H9 (cell line): ENCODE results near the gene ZC3H12C. TPM values are rescaled to one million over a fixed set of nuclear protein-coding genes. Genes with fewer than 3 reads are reported as not detected.

Experiments used
- DNase-seq: peaks from one replicate; pipeline ENCODE4 v3.0.0-alpha.2; 2017
- H2AFZ ChIP-seq: one replicate; pipeline ENCODE4 v1.6.1; 2013; ENCODE audit warnings: mild to moderate bottlenecking, low read length, control low read depth, moderate library complexity
- H2AK5ac ChIP-seq: 2 replicates; pipeline ENCODE4 v1.6.1; 2013; ENCODE audit warnings: low read length, control low read depth, mixed read lengths; ENCODE audit not compliant: insufficient read length
- H2BK120ac ChIP-seq: one replicate; pipeline ENCODE4 v1.6.1; 2013; ENCODE audit warnings: low read depth, mild to moderate bottlenecking, low read length, control low read depth, inconsistent platforms; ENCODE audit not compliant: poor library complexity, severe bottlenecking
- H2BK12ac ChIP-seq: 2 replicates; pipeline ENCODE4 v1.6.1; 2013; ENCODE audit warnings: low read length, control low read depth, mixed read lengths, low read depth; ENCODE audit not compliant: insufficient read length
- H2BK15ac ChIP-seq: 2 replicates; pipeline ENCODE4 v1.6.1; 2013; ENCODE audit warnings: low read depth, low read length, control low read depth
- H2BK20ac ChIP-seq: one replicate; pipeline ENCODE4 v1.6.1; 2013; ENCODE audit warnings: low read depth, mild to moderate bottlenecking, low read length, control low read depth, inconsistent platforms; ENCODE audit not compliant: poor library complexity, severe bottlenecking
- H2BK5ac ChIP-seq: 2 replicates; pipeline ENCODE4 v1.6.1; 2013; ENCODE audit warnings: low read length, control low read depth, mixed read lengths; ENCODE audit not compliant: insufficient read length
- H3K14ac ChIP-seq: 2 replicates; pipeline ENCODE4 v1.6.1; 2013; ENCODE audit warnings: low read length, control low read depth; ENCODE audit not compliant: insufficient read depth
- H3K18ac ChIP-seq: 2 replicates; pipeline ENCODE4 v1.6.1; 2013; ENCODE audit warnings: low read depth, mild to moderate bottlenecking, mixed read lengths, low read length, control low read depth; ENCODE audit not compliant: insufficient read length
- H3K23ac ChIP-seq: 2 replicates; pipeline ENCODE4 v1.6.1; 2013; ENCODE audit warnings: low read length, control low read depth, mixed read lengths, low read depth; ENCODE audit not compliant: insufficient read length
- H3K23me2 ChIP-seq: 2 replicates; pipeline ENCODE4 v1.6.1; 2013; ENCODE audit warnings: low read depth, mild to moderate bottlenecking, mixed read lengths, low read length, control low read depth; ENCODE audit not compliant: insufficient read length, poor library complexity, severe bottlenecking
- H3K27ac ChIP-seq: 2 replicates; pipeline ENCODE4 v1.5.1; 2013; ENCODE audit warnings: low read length, control low read depth, mixed read lengths, low read depth; ENCODE audit not compliant: insufficient read length
- H3K27me3 ChIP-seq: 2 replicates; pipeline ENCODE4 v1.6.1; 2013; ENCODE audit warnings: low read length, control low read depth, inconsistent platforms; ENCODE audit not compliant: insufficient read depth
- H3K4ac ChIP-seq: 2 replicates; pipeline ENCODE4 v1.6.1; 2013; ENCODE audit warnings: low read depth, mild to moderate bottlenecking, control low read depth, inconsistent platforms, low read length, moderate library complexity
- H3K4me1 ChIP-seq: 2 replicates; pipeline ENCODE4 v1.6.1; 2013; ENCODE audit warnings: low read length, control low read depth, inconsistent platforms; ENCODE audit not compliant: insufficient read depth
- H3K4me2 ChIP-seq: 2 replicates; pipeline ENCODE4 v1.6.1; 2013; ENCODE audit warnings: low read length, control low read depth, mixed read lengths; ENCODE audit not compliant: insufficient read length, insufficient read depth
- H3K56ac ChIP-seq: 2 replicates; pipeline ENCODE4 v1.6.1; 2013; ENCODE audit warnings: low read depth, mild to moderate bottlenecking, mixed read lengths, low read length, control low read depth; ENCODE audit not compliant: insufficient read length
- H3K79me1 ChIP-seq: 2 replicates; pipeline ENCODE4 v1.6.1; 2013; ENCODE audit warnings: low read depth, mild to moderate bottlenecking, moderate library complexity, low read length, control low read depth, inconsistent platforms; ENCODE audit not compliant: insufficient read depth, poor library complexity, severe bottlenecking
- H3K79me2 ChIP-seq: 2 replicates; pipeline ENCODE4 v1.6.1; 2013; ENCODE audit warnings: low read length, control low read depth, inconsistent platforms; ENCODE audit not compliant: insufficient read depth
- H3K9ac ChIP-seq: 2 replicates; pipeline ENCODE4 v1.6.1; 2013; ENCODE audit warnings: low read length, control low read depth, mixed read lengths; ENCODE audit not compliant: insufficient read length; ENCODE audit errors: extremely low read depth
- H3K9me3 ChIP-seq: one replicate; pipeline ENCODE4 v1.6.1; 2013; ENCODE audit warnings: low read depth, low read length, inconsistent platforms; ENCODE audit not compliant: control insufficient read depth
- H3T11ph ChIP-seq: one replicate; pipeline ENCODE4 v1.6.1; 2013; ENCODE audit warnings: mild to moderate bottlenecking, low read length, control low read depth, inconsistent platforms
- H4K20me1 ChIP-seq: one replicate; pipeline ENCODE4 v1.6.1; 2013; ENCODE audit not compliant: control insufficient read depth, insufficient read length, insufficient read depth
- H4K5ac ChIP-seq: 2 replicates; pipeline ENCODE4 v1.6.1; 2013; ENCODE audit warnings: low read depth, mild to moderate bottlenecking, mixed read lengths, low read length, control low read depth; ENCODE audit not compliant: insufficient read length
- H4K8ac ChIP-seq: replicated peaks from 2 replicates; pipeline ENCODE4 v1.6.1; 2013; ENCODE audit warnings: low read length, control low read depth, mixed read lengths, low read depth; ENCODE audit not compliant: insufficient read length
- H4K91ac ChIP-seq: 2 replicates; pipeline ENCODE4 v1.6.1; 2013; ENCODE audit warnings: low read depth, mild to moderate bottlenecking, moderate library complexity, mixed read lengths, low read length, control low read depth; ENCODE audit not compliant: insufficient read length
- H3K27ac Mint-ChIP-seq, 3 experiments: 2 replicates in 2 of 3; 3 replicates in 1 of 3; pipeline ENCODE4 v1.8.0; 2020 to 2021; ENCODE audit warnings: mixed read lengths in 3 of 3, mild to moderate bottlenecking in 1 of 3, moderate library complexity in 1 of 3
- H3K27me3 Mint-ChIP-seq: 2 replicates; pipeline ENCODE4 v1.8.0; 2021; ENCODE audit warnings: low read depth, mild to moderate bottlenecking, moderate library complexity, mixed read lengths
- H3K36me3 Mint-ChIP-seq, 3 experiments: 2 replicates in 2 of 3; 3 replicates in 1 of 3; pipeline ENCODE4 v1.8.0; 2020 to 2021; ENCODE audit warnings: low read depth in 3 of 3, mixed read lengths in 3 of 3; ENCODE audit not compliant: insufficient read depth in 1 of 3
- H3K4me1 Mint-ChIP-seq, 2 experiments: 2 replicates each; pipeline ENCODE4 v1.8.0; 2020; ENCODE audit warnings: mixed read lengths in 2 of 2
- H3K4me3 Mint-ChIP-seq, 2 experiments: 2 replicates in 1 of 2; 3 replicates in 1 of 2; pipeline ENCODE4 v1.8.0; 2020 to 2021; ENCODE audit warnings: mild to moderate bottlenecking in 2 of 2, mixed read lengths in 2 of 2, moderate library complexity in 1 of 2
- H3K9me3 Mint-ChIP-seq, 2 experiments: 2 replicates in 1 of 2; 3 replicates in 1 of 2; pipeline ENCODE4 v1.8.0; 2020; ENCODE audit warnings: mild to moderate bottlenecking in 2 of 2, mixed read lengths in 2 of 2, moderate library complexity in 1 of 2
- WGBS: extraction: QIAGEN DNeasy Blood & Tissue Kit; methylation state at CpG from one replicate; pipeline ENCODE4 v1.1.7; 2013; ENCODE audit warnings: missing lambda C conversion rate, low lambda C conversion rate, mixed read lengths; ENCODE audit not compliant: insufficient read length; ENCODE audit errors: extremely low coverage; 5-methylcytosine and 5-hydroxymethylcytosine counted together
- total RNA-seq: library from RNA; stranded (reverse); gene quantifications from 2 replicates; pipeline ENCODE4 v1.2.1, GENCODE V29; 2021
- TF ChIP-seq, protein P1 (sequence below): fragments of 200-600 bp; sonication (generic); conservative IDR thresholded peaks from 3 replicates; pipeline ENCODE4 v1.8.0; 2021; ENCODE audit warnings: antibody characterized with exemption, mild to moderate bottlenecking

Gene ZC3H12C
- total RNA-seq, 1 experiment from 2014 or later: 4.8 TPM

DNA sequence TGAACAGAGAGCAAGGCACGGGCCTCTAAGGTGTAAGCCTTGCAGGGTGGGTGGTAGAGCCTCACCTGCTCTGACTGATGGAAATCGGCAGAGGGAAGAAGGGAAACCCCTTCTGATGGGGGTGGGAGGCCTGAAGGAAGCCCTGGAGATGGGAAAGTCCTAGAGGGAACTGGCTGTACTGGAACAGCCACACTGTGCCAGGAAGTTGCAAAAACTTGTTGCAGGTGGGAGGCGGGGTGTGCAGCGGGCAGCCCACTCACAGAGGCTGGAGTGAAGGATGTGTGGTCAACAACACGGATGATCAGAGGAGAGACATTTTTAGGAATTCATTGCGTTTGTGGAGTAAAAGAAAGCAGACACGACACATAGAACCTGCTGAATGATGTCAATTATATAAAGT, 91.3 kb downstream of the ZC3H12C start:
- WGBS: no CpG with 5 or more reads among the region's 7 CpGs
- H3K36me3 Mint-ChIP-seq: no peaks in the 10 kb centered on the region
- H3K56ac ChIP-seq: no peak overlapping the region
- H4K20me1 ChIP-seq: no peaks in the 10 kb centered on the region
- no peaks in the 10 kb centered on the region for H3K9me3 ChIP-seq
- H3K9ac ChIP-seq: no peak overlapping the region
- no peaks in the 10 kb centered on the region for H3K9me3 Mint-ChIP-seq
- no peak overlapping the region for H2BK15ac ChIP-seq
- no peaks in the 10 kb centered on the region for H3K79me1 ChIP-seq
- H4K91ac ChIP-seq: no peak overlapping the region
- no peak overlapping the region for H3K27ac ChIP-seq
- no peak overlapping the region for H3K4ac ChIP-seq
- TF ChIP-seq, protein P1, sequence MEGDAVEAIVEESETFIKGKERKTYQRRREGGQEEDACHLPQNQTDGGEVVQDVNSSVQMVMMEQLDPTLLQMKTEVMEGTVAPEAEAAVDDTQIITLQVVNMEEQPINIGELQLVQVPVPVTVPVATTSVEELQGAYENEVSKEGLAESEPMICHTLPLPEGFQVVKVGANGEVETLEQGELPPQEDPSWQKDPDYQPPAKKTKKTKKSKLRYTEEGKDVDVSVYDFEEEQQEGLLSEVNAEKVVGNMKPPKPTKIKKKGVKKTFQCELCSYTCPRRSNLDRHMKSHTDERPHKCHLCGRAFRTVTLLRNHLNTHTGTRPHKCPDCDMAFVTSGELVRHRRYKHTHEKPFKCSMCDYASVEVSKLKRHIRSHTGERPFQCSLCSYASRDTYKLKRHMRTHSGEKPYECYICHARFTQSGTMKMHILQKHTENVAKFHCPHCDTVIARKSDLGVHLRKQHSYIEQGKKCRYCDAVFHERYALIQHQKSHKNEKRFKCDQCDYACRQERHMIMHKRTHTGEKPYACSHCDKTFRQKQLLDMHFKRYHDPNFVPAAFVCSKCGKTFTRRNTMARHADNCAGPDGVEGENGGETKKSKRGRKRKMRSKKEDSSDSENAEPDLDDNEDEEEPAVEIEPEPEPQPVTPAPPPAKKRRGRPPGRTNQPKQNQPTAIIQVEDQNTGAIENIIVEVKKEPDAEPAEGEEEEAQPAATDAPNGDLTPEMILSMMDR: no peak
- H2BK5ac ChIP-seq: no peak overlapping the region
- DNase-seq: no peak
- H3K79me2 ChIP-seq: no peaks in the 10 kb centered on the region
- no peak overlapping the region for H3K23ac ChIP-seq
- no peak overlapping the region for H2AK5ac ChIP-seq
- H3K4me2 ChIP-seq: no peak overlapping the region
- H3K4me1 Mint-ChIP-seq: peaks cover 25 to 37% of the 10 kb centered on the region in 2 experiments
- no peaks in the 10 kb centered on the region; the same call in 1 of the 2 replicates for H3K27me3 Mint-ChIP-seq
- H4K8ac ChIP-seq: no peak overlapping the region
- no peak overlapping the region for H3K4me3 Mint-ChIP-seq
- H3K14ac ChIP-seq: no peak overlapping the region
- H4K5ac ChIP-seq: no peak overlapping the region
- no peaks in the 10 kb centered on the region for H3K23me2 ChIP-seq
- H2BK120ac ChIP-seq: no peak overlapping the region
- no peaks in the 10 kb centered on the region for H3K27me3 ChIP-seq
- peaks cover 15% of the 10 kb centered on the region; the same call in 1 of the 2 replicates for H3K4me1 ChIP-seq
- no peak overlapping the region; a peak in 2 of 7 replicates for H3K27ac Mint-ChIP-seq
- no peak overlapping the region for H2AFZ ChIP-seq
- H3T11ph ChIP-seq: no peak overlapping the region
- H2BK12ac ChIP-seq: no peak overlapping the region
- H2BK20ac ChIP-seq: no peak overlapping the region
- no peak overlapping the region for H3K18ac ChIP-seq
